GM18526 (cell line): Measurements from ENCODE around the gene PFKFB1.

Source experiments
- POLR2A ChIP-seq: IDR thresholded peaks from 3 replicates; pipeline ENCODE4 v1.6.1; 2011; ENCODE audit not compliant: insufficient read length; ENCODE audit errors: extremely low read depth

PFKFB1 gene

DNA sequence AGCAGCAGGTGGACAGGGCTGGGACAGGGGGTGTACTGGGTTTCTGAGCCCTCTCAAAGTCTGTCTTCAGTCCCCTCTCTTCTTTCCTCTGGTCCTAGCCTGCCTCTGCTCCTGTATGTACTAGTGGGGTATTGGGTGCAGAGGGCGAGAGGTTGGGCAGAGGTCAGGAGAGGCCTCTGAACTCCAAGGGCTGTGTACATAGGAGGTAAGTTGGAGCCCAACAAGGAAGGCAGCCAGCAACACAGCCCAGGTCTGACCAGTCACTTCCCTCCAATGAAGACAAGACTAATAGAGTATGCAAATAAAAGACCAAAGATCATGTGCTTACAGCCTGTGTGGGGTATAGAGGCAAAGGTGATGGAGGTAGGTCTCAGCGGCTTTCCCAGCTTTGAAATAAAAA is at the start of gene PFKFB1:
PFKFB1 (minus strand) TSS at position 90 of the 400 bp plus-strand sequence. CDS start 181 bp downstream, outside the sequence.
- no peak for TF ChIP-seq POLR2A

GRCh38 chrX:55041514-55041913 is 47.5 kb upstream of the PFKFB1 start:
- TF ChIP-seq POLR2A, result no peak

GRCh38 chrX:55039471-55039870 is 45.5 kb upstream of the PFKFB1 start:
- no peak for TF ChIP-seq POLR2A

DNA sequence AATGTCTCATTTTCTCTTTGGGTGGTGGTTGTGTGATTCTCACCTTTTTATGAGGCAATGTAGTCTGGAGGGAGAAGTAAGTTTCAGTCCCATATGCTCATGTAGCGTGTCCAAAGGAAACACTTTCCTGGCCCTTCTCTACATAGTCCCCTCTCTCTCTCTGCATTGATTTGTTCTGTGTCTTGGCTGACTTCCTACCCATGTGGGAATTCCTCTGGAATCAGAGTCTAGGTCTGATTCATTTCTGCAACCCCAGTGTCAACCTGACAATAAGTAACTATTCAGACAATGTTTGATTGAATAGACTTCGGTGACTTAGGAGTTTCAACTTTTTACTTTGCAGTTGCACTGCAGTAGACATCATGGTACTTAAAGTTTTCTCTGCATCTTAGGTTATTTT is 39.4 kb upstream of the PFKFB1 start:
- TF ChIP-seq POLR2A, result no peak

GRCh38 chrX:55030271-55031205 is 36.5 kb upstream of the PFKFB1 start, which contains the start of gene ALAS2:
Gene ALAS2, minus strand, starts transcription at chrX:55030977. Its CDS starts 4,977 bp downstream, at chrX:55026000.
- no peak for TF ChIP-seq POLR2A

DNA sequence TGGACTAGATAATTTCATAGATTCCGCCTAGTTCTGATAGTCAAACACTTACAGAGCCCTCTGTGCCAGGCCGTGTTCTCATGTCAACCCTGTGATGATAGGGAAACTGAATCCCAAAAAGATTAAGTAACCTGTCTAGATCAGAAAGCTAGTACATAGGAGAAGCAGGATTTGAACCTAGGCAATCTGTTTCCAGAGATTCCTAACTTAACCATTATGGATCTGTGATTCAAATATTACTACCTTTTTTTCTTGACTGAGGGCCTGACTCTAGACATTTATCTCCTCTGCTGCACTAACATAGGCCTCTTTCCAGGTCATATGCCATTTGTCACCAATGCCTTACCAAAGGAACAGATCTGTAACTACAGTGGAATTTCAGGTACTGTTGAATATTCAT is 35.3 kb upstream of the PFKFB1 start:
- no peak for TF ChIP-seq POLR2A

- no peak for TF ChIP-seq POLR2A
Measured at GRCh38 chrX:55028611-55029010, 34.6 kb upstream of the PFKFB1 start.

DNA sequence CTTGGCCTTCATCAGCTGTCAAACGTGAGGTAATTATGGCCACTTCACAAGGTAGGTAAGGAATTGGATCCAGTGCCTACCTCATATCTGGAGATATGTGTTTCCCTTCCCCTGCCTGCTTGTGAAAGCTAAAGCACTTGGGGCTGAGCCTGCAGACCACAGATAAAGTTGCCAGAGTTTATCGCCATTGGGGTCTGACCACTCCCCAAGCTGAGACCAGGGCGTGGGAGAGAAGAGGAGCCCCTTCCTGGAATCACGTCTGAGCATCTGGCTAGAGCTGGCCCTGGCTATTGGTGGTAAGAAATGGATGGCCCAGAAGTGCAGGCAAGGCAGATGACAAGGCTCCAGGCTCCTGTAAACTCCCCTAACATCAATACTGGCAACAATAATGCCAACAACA is 34.1 kb upstream of the PFKFB1 start:
- no peak for TF ChIP-seq POLR2A

- TF ChIP-seq POLR2A, result no peak
Measured at GRCh38 chrX:55026840-55027239, 32.9 kb upstream of the PFKFB1 start.

GRCh38 chrX:55026143-55026542 is 32.2 kb upstream of the PFKFB1 start:
- TF ChIP-seq POLR2A, result no peak

- TF ChIP-seq POLR2A, result no peak
Measured at GRCh38 chrX:55014897-55015299, 20.9 kb upstream of the PFKFB1 start.

DNA sequence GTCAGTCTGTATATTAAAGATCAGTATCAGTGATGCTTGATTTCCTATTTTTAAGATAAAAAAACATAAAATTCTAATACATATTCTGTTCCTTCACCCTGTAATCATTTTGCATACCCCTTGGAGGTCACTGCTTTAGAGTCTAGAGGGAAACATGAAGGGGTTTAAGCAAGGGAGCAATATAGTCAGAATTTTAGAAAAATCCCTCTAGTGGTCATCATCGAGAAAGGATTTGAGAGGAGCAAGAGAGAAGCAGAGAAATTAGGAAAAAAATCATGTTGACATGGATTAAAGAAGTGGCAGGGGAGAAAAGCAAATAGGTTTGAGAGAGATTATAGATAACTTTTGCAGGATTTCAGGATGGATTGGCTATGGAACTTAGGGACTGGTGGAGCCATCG is 17.3 kb upstream of the PFKFB1 start:
- TF ChIP-seq POLR2A, result no peak

- TF ChIP-seq POLR2A, result no peak
Measured at GRCh38 chrX:55008571-55009358, 14.8 kb upstream of the PFKFB1 start.

DNA sequence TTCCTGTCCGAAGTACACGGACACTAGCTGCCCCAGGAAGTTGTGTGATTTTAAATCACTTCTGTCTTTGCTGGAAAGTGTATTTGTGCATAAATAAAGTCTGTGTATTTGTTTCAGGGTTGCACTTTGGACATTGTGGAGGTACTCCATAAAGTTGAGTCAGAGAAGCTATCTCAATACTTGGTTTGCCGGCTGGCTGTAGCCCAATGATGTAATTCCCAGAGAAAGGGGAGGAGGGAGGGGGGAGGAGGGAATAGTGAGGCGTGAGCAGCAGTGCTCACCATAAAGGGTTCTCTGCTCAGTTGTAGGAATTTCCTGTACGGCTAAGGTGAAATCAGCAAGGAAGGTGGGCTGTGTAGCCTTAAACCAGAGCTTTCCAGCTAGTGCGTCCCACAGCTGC is 13.7 kb upstream of the PFKFB1 start:
- no peak for TF ChIP-seq POLR2A

- no peak for TF ChIP-seq POLR2A
Measured at GRCh38 chrX:55006827-55007621, 13.0 kb upstream of the PFKFB1 start.
